ENCODE data around the gene CLCN6. TPM values are rescaled to one million over a fixed set of nuclear protein-coding genes. Genes with fewer than 3 reads are reported as not detected.
A peak's percentile ranks its signal among the peaks of the same experiment; 100 is the strongest.

The CLCN6 gene
- 6.1 and 12.9 TPM in 2 replicates for total RNA-seq (2014; rRNA removed)
- percentile 82 among the genes with signal in this experiment for Bru-seq, nascent RNA
- percentile 86 among the genes with signal in this experiment for BruChase-seq, experiment 1, labeled RNA remaining after a 6-hour chase
- percentile 88 among the genes with signal in this experiment for BruChase-seq, experiment 2, labeled RNA remaining after a 2-hour chase
- long read RNA-seq, partial matches to known transcripts = 7 of 22 reads
- long read RNA-seq, other reads (novel, unspliced or antisense) = 13 of 22 reads

GRCh38 chr1:11805422-11806306 lies at the start of gene CLCN6, which contains the start of gene MTHFR:
Gene CLCN6 (plus strand): TSS chr1:11806191. CDS start chr1:11806263, 72 bp downstream.
Gene MTHFR (minus strand): TSS chr1:11805964. CDS start chr1:11803116, 2,848 bp downstream.
- Histone ChIP-seq H3K4me3 (ENCODE audit: low read length) (peak within 1 kb of the TSS; percentile 83), H3K9ac (ENCODE audit: low read length) (peak within 1 kb of the TSS; percentile 85), H3K79me2 (ENCODE audit: low read length) (peaks cover 22% of the 10 kb centered on the region), H4K20me1 (ENCODE audit: low read length) (no peaks in the 10 kb centered on the region), H3K36me3 (ENCODE audit: low read depth, low read length) (no peaks in the 10 kb centered on the region; the same call in 1 of the 2 replicates), H3F3A (ENCODE audit: low read length, unreplicated experiment) (no peaks in the 10 kb centered on the region), H3K4me2 (ENCODE audit: low read length) (peak within 1 kb of the TSS; percentile 93), H3K27me3 (ENCODE audit: low read length) (no peaks in the 10 kb centered on the region), H3K9me2 (replicated peaks; ENCODE audit: low read length) (no peaks in the 10 kb centered on the region), H3K9me3 (ENCODE audit: low read length) (no peaks in the 10 kb centered on the region), H3K4me1 (ENCODE audit: insufficient read depth, low read length) (peaks cover 50% of the 10 kb centered on the region), H3K27ac (ENCODE audit: low read length) (peak within 1 kb of the TSS; percentile 91), H2AFZ (ENCODE audit: low read length) (peak within 1 kb of the TSS; percentile 82)
- DNase-seq (peak; percentile 99), ATAC-seq (peak; percentile 86)
- intact Hi-C loops (cut with micrococcal nuclease) = loop anchor here (1.0 to 5.0 kb wide), 2 partner anchors 18 to 68 kb away; partner anchors contain the start of gene AGTRAP
- BruUV-seq (replicated peaks) = TSS peak; percentile 49
- CTCF ChIA-PET = interaction anchor here (0.6 kb wide), 1 partner anchor 21 kb away, joined by 4 read pairs; no protein-coding TSS in a partner anchor
- POLR2A ChIA-PET (ENCODE audit: unreplicated experiment) = interaction anchor here (0.6 to 1.0 kb wide), 4 partner anchors 16 to 213 kb away, joined by 3 to 6 read pairs (median 6); no protein-coding TSS in a partner anchor
- TF ChIP-seq EZH2phosphoT487 (IDR thresholded peaks at IDR 0.05; ENCODE audit: borderline replicate concordance, low read length) (no peak), EZH2 (IDR thresholded peaks at IDR 0.05; ENCODE audit: low read length, unreplicated experiment) (no peak), CTCF (conservative IDR thresholded peaks at IDR 0.05; ENCODE audit: low read depth, low read length) (no peak)

- no peaks in the 10 kb centered on the region for H3K79me2 ChIP-seq (ENCODE audit: low read length)
- ChIA-PET CTCF (no interaction called here), POLR2A (ENCODE audit: unreplicated experiment) (no interaction called here)
- TF ChIP-seq EZH2 (IDR thresholded peaks at IDR 0.05; ENCODE audit: low read length, unreplicated experiment) = no peak
- TF ChIP-seq EZH2phosphoT487 (IDR thresholded peaks at IDR 0.05; ENCODE audit: borderline replicate concordance, low read length) = no peak
- TF ChIP-seq CTCF (conservative IDR thresholded peaks at IDR 0.05; ENCODE audit: low read depth, low read length) = no peak
- no peak overlapping the region for H3K4me2 ChIP-seq (ENCODE audit: low read length)
- DNase-seq = no peak
- intact Hi-C loops (cut with micrococcal nuclease) = loop anchor here (1.0 kb wide), 1 partner anchor 38 kb away; no protein-coding TSS in a partner anchor
- no peak overlapping the region for H3K9ac ChIP-seq (ENCODE audit: low read length)
- no peaks in the 10 kb centered on the region for H3K36me3 ChIP-seq (ENCODE audit: low read depth, low read length)
- H4K20me1 ChIP-seq (ENCODE audit: low read length) = no peaks in the 10 kb centered on the region
- no peak overlapping the region for H3K4me3 ChIP-seq (ENCODE audit: low read length)
- no peaks in the 10 kb centered on the region for H3K9me3 ChIP-seq (ENCODE audit: low read length)
- no peaks in the 10 kb centered on the region for H3K4me1 ChIP-seq (ENCODE audit: insufficient read depth, low read length)
- no peak for ATAC-seq
- H2AFZ ChIP-seq (ENCODE audit: low read length) = no peak overlapping the region
- H3K9me2 ChIP-seq (replicated peaks; ENCODE audit: low read length) = no peaks in the 10 kb centered on the region
- no peak overlapping the region for H3K27ac ChIP-seq (ENCODE audit: low read length)
- no peaks in the 10 kb centered on the region for H3F3A ChIP-seq (ENCODE audit: low read length, unreplicated experiment)
- H3K27me3 ChIP-seq (ENCODE audit: low read length) = no peaks in the 10 kb centered on the region
- BruUV-seq (replicated peaks) = no TSS peak
These were observed 48.9 kb upstream of the CLCN6 start for GRCh38 chr1:11757047-11757446.

All from PC-3 (cell line).